HG03521 (cell line): ENCODE measurements around the gene LIMA1.
"Not testable (repeated sequence)": the region's sequence is repeated elsewhere in the genome, so short reads cannot be mapped to it uniquely, and the experiment has no call there.

Experiments
- ATAC-seq: cut with Tn5 transposase; IDR thresholded peaks from one replicate; pipeline ENCODE4 v1.9.1; 2021; ENCODE audit warnings: mild to moderate bottlenecking, moderate library complexity; ENCODE audit not compliant: unreplicated experiment

Gene LIMA1

DNA sequence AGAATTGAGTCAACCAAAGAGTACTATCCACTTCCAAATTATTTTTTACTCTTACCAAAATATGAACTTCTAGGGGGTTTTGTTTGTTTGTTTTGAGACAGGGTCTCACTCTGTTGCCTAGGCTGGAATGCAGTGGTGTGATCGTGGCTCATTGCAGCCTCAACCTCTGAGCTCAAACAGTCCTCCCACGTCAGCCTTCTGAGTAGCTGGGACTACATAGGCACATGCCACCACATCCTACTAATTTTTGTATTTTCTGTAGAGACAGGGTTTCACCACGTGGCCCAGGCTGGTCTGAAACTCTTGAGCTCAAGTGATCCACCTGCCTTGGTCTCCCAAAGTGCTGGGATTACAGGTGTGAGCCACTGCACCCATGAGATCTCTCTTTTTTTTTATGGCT is 7.4 kb upstream of the LIMA1 start:
- ATAC-seq = not testable (repeated sequence)

- ATAC-seq = no peak
These were observed 4.0 kb upstream of the LIMA1 start for GRCh38 chr12:50287271-50287670.

- ATAC-seq = no peak
These were observed 1.9 kb upstream of the LIMA1 start for GRCh38 chr12:50285253-50285652.

- ATAC-seq = peak; percentile 10
These were observed 545 bp downstream of the LIMA1 start for GRCh38 chr12:50282721-50283228.

DNA sequence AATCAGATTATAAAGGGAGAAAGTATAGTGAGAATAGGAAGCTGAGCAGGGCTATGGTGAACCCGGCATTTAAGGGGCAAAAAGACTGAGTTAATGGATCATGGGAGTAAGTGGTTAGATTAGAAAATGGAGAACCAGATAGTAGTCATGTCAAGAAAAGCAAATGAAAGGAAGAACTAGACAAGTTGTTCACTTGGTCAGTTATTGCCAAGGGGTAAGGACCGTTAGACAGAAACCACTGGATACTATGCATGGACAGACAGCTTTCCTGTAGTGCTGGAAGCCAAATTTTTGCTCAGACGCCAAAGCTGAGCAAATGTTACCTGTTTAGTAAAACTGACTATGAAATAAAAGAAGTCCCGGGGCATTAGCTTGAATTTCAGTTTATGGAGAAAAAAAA is 3.8 kb downstream of the LIMA1 start:
- no peak for ATAC-seq

DNA sequence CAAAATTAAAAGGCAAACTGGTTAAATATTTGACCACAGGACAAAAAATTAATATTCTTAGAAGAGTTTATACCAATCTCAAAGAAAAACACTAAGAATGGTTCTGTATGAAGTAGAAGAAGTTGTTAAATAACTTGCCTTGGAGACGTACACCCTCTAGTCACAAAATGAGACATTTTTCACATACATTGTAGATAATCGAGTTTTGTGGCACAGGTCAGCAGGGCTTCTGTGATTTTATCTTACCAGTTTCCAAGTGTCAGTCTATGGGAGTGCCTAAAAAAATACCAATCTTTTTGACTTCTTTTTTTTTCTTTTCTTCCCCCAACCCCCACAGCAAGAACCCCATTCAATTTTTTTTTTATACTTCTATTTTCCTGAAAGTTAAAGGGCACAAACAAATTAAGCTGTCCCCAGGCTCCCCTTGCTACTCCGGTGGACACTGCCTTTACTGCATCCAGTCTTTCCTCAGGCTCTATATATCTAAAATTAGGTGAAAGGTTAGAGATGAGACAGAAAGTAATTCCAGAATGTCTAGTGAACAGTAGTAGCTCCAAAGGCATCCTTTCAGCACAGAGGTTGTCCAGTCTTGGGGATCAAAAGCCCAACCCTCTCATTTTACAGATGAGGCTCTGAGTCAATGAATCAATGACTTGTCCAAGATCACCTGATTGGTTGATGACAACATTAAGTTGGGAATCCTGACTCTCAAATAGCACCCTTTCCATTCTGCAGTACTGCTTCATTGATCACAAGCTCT is 6.2 kb downstream of the LIMA1 start:
- ATAC-seq = no peak

GRCh38 chr12:50276068-50276467 is 7.3 kb downstream of the LIMA1 start:
- ATAC-seq = no peak

DNA sequence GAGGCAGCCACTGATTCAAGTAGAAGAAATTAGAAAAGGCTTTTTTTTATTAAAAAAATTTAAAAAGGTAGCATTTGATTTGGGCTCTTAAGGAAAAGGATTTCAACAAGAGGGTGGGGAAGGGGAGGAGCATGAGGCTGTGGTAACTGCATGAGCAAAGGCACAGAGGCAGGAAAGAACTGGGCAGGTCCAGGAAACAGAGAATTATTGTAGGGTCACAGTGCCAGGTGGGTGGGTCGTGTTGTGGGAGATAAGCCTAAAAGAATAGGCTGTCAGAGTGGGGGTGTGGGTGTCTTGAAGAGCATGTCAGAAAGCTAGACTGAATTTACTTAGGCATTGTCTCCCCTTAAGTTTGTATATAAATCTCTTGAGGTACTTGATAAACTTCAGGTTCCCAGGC is 7.8 kb downstream of the LIMA1 start:
- ATAC-seq = no peak

- ATAC-seq = not testable (repeated sequence)
These were observed 8.2 kb downstream of the LIMA1 start for GRCh38 chr12:50275127-50275526.

GRCh38 chr12:50271724-50272247 is 11.5 kb downstream of the LIMA1 start:
- no peak for ATAC-seq

- ATAC-seq = no peak
These were observed 14.8 kb downstream of the LIMA1 start for GRCh38 chr12:50268482-50268881.

DNA sequence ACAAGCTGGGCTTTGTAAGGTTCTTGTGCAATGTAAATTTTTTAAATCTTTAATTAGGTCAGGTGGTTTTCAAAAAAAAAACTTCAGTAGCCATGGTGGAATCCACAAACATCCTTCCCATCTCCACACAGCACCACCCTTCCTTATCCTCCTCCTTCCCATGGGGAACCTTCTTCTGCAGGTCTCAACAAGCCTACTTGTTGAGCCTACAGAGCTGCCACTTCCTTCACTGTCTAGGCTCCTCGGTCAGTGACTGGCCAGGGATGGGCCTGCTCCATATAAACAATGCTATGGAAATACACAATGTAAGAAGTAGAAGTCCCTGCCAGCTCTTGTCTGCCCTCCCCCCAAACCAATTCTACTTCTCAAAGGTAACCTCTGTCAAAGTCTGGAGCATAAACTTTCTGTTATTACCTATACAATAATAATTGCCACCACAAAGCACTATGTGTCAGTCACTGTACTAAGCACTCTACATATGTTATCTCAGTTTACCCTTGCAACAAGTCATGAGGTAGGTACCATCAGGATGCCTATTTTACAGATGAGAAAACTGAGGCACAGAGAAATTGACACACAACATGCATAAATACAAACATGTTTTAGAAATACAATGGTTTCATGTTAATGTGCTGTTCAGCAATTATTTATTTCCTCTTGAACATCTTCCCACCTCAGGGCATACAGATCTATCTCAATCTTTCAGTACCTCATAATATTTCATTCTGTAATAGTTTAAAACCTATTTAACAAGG is 17.4 kb downstream of the LIMA1 start:
- ATAC-seq = no peak

- ATAC-seq = no peak
These were observed 19.5 kb downstream of the LIMA1 start for GRCh38 chr12:50263832-50264231.

- no peak for ATAC-seq
These were observed 21.7 kb downstream of the LIMA1 start for GRCh38 chr12:50261654-50262053.

DNA sequence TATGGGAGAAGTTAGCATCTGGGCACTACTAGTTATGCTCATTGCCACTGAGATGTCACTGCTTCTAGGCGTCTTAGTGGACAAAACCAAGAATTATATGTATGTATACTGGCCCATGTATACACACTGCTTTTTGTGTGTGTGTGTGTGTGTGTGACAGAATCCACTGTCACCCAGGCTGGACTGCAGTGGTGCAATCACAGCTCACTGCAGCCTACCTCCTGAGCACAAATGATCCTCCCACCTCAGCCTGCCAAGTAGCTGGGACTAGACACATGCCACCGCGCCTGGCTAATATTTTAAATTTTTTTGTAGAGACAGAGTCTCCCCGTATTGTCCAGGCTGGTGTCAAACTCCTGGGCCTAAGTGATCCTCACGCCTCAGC is 25.2 kb downstream of the LIMA1 start:
- no peak for ATAC-seq

DNA sequence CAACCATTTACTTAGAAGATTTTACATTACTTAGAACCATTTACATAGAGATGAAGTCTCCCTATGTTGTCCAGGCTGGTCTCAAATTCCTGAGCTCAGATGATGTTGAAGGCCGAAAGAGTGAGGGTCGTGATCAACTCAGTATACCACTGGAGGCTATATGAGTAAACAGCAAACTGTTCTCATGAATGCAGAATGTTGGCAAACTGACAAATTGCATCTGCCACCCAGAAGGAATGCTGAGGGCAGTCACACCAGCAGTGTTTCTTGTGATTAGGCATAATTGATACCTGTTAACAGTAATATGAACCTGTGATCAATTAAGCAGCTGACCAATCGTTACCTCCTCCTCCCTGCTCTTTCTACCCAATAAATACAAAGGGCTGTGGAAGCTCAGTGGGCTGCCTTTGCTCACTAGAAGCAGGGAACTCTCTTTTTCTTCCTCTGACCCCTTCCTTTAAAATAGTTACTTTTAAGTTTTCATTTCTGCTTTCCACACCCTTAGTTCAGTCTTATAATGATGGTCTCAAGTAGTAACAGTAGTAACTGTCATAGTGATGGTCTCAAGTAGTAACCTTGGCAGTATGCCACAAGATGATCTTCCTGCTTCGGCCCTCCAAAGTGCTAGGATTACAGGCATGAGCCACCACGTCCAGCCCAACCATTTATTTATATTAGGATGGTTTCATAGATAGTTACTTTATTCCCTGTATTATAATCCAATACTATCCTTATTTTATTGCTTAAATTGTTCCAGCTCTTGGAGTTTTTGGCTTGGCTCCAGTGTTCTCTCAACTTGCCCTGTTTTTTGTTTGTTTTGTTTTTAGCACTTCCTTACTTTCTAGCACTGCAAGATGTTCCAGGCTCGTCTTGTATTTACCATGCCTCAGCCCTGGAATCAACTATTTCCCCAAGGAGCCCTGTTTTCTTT is 25.8 kb downstream of the LIMA1 start:
- no peak for ATAC-seq

DNA sequence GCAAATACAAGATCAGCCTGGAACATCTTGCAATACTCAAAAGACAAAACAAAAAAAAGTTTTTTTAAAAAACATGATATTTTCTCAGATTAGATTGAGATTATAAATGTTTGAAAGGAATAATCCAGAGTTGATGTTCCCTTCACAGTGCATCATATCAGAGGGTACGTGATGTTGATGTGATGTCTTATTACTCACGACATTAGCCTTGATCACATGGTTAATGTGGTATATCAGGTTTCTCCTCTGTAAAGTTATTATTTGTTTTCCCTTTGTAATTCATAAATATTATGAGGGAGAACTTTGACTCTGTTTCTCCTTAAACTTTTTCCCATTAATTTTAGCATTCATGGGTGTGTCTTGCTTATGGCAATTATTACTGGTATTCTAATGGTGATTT is 26.6 kb downstream of the LIMA1 start:
- no peak for ATAC-seq

- no peak for ATAC-seq
These were observed 30.2 kb downstream of the LIMA1 start for GRCh38 chr12:50252977-50253602.

DNA sequence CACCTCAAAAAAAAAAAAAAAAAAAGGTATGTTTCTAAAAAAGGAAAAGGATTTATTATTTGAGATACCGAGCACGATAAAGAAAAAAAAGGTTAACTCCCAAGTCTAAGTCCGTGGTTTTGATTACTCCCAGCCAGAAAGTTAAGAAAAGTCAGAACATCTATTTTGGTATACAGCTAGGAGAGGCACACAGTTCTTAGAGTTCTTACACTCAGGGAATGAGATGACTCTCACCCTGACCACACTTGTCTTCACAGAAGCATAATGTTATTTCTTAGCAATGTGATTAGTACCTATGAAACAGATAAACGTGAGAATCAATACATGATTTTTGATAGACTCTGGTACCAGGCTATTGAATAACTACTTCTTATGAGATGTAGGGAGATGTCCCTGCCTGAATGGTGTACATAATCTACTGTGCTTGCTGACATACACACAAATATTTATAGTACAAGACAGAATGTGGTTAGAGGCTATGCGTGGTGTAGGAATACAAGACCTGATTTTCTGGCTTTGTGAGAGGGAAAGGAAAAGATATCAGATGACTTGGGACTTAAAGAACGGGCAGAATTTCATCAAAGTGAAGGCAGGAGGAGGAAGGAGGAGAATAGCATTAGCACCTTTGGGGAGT is 31.6 kb downstream of the LIMA1 start:
- no peak for ATAC-seq
